ENCODE results near the gene CCDC33.

The CCDC33 gene

DNA sequence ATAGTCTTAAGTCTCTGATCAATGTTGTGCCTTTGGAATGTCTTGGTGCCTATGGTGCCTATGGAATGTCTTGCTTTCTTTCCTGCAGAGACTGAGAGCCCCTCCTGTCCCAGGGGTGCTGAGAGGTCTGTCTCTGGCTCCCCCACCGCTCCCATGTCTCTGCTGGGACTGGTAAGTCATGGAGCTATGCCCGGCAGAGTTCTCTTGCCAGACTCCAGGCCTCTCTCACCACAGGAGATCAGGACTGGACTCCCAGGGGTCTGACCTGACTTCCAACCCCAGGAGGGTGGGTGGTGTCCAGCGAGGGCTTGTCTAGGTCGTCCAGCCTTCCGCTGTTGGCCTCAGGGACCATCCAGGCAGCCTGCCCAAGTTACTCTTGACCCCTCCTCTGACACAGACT is 145.4 kb downstream of the CCDC33 start:
- TF ChIP-seq, protein P1, sequence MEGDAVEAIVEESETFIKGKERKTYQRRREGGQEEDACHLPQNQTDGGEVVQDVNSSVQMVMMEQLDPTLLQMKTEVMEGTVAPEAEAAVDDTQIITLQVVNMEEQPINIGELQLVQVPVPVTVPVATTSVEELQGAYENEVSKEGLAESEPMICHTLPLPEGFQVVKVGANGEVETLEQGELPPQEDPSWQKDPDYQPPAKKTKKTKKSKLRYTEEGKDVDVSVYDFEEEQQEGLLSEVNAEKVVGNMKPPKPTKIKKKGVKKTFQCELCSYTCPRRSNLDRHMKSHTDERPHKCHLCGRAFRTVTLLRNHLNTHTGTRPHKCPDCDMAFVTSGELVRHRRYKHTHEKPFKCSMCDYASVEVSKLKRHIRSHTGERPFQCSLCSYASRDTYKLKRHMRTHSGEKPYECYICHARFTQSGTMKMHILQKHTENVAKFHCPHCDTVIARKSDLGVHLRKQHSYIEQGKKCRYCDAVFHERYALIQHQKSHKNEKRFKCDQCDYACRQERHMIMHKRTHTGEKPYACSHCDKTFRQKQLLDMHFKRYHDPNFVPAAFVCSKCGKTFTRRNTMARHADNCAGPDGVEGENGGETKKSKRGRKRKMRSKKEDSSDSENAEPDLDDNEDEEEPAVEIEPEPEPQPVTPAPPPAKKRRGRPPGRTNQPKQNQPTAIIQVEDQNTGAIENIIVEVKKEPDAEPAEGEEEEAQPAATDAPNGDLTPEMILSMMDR (conservative IDR thresholded peaks at IDR 0.05; ENCODE audit: low read depth): no peak
- CTCF ChIA-PET: interaction anchor here (1.5 to 2.0 kb wide), 4 partner anchors 10 to 62 kb away, joined by 5 to 29 read pairs (median 14); no protein-coding TSS in a partner anchor
- peak overlapping the region; percentile 47 for H3K27ac ChIP-seq
- no peak for DNase-seq (ENCODE audit: low spot score)
- POLR2A ChIA-PET (ENCODE audit: low non-redundant PET): interaction anchor here (0.6 kb wide), 1 partner anchor 49 kb away, joined by 8 read pairs; no protein-coding TSS in a partner anchor

DNA sequence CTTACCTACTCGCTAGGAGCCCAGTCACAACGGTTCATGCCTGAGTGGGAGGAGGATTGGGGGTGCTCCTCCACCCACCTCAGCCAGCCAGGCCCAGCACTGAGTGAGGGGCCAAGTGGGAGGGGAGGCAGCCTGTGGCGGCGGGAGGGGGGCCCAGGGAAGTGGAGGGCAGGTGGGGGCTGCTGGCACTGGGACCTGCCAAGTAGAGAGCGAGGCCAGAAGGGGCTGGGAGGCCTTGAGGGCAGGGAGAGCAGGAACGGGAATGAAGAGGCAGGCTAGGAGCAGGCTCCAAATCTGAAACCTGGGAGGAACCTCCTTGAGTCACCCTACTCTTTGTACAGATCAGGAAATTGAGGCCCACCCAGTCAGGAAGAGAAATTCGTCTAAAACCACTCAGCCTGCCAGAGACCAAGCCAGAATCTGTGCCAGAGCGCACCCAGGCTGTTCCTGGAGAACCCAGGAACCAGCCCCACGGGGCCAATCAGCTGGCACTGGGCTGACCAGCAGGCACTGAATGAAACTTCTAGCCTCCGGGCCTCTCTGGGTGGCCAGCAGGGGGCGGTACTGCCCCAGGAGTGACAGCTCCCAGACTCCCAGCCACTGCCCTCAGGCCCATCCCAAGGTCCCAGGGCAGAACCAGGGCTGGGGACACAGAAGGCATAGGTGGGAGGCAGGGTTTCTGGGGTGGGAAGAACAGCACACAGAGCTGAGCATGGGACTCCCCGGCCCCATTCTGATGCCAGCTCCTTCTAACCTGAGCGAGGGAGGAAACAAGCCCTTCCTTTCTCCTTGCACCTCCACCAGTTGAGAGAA is 146.1 kb downstream of the CCDC33 start:
- peak overlapping the region; percentile 47 for H3K27ac ChIP-seq
- DNase-seq (ENCODE audit: low spot score): peak; percentile 93
- ChIA-PET CTCF (interaction anchor here (0.6 to 2.0 kb wide), 21 partner anchors 8 to 164 kb away, joined by 3 to 29 read pairs (median 6); partner anchors contain the start of genes ARID3B and UBL7), POLR2A (ENCODE audit: low non-redundant PET) (interaction anchor here (0.6 kb wide), 1 partner anchor 49 kb away, joined by 8 read pairs; no protein-coding TSS in a partner anchor)
- TF ChIP-seq, protein P1 (conservative IDR thresholded peaks at IDR 0.05; ENCODE audit: low read depth): peak; percentile 89

DNA sequence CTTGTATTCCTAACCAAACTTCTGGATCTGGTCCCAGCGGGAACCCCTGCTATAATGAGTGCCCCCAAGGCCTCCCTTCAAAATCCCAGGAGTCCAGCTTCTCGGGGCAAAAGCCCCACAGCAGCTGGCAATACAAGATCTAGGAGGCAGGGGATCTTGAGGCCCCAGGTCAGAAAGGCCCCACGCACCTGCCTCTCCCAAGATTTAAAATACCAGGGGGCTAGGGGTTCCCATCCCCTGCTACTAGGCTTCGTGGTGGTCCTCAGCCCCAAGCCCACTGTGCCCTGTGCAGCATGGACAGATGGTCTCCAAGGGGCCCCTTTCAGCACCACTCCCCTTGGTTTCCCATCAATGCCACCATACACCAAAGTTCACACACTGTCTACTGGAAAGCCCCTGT is 147.2 kb downstream of the CCDC33 start:
- ChIA-PET POLR2A (ENCODE audit: low non-redundant PET) (no interaction called here), CTCF (interaction anchor here (0.9 to 1.9 kb wide), 6 partner anchors 9 to 66 kb away, joined by 3 to 20 read pairs (median 7); no protein-coding TSS in a partner anchor)
- peak overlapping the region; percentile 88 for H3K27ac ChIP-seq
- DNase-seq (ENCODE audit: low spot score): no peak
- TF ChIP-seq, protein P1 (conservative IDR thresholded peaks at IDR 0.05; ENCODE audit: low read depth): no peak

DNA sequence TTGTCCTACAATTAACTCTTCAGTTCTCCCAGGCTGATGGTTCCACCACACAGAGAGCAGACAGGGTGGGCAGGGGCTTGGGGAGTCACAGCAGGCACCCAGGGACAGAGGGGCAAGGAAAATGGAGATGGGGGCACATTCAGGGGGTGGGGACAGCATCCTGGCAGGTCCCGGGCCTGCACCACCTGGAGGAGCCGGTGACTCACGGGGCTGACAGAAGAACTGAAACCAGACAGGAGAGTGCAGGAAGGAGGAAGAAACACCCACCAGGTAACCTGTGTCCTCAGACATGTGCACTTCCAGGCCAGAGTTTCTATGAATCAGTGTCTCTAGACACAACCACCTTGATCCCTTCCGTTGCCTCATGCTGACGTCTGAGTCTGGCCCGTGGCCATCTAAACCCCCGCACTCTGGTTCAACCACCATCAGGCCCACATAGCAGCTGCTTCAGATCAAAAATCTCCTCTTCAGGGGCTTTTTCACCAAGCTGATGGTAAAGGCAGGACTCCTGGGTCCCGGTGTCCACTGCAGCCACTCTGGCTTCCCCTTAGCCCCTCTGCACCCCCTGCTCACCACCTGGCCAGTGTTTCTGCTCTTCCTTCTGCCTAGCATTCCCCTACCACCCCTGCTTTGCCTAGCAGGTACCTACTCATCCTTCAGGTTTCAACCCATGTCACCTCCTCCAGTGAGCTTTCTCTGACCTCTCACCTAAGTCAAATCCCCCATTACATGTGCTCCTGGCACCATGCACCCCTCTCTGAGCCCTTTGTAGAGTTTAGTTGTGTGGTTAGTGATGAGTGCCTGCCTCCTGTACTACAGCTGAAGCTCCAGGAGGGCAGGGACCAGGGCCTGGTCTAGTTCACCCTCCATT is 147.8 kb downstream of the CCDC33 start:
- TF ChIP-seq, protein P1 (conservative IDR thresholded peaks at IDR 0.05; ENCODE audit: low read depth): no peak
- H3K27ac ChIP-seq: peak overlapping the region; percentile 88
- DNase-seq (ENCODE audit: low spot score): peak; percentile 96
- CTCF ChIA-PET: interaction anchor here (1.6 to 1.9 kb wide), 4 partner anchors 9 to 65 kb away, joined by 6 to 9 read pairs (median 7); no protein-coding TSS in a partner anchor
- POLR2A ChIA-PET (ENCODE audit: low non-redundant PET): no interaction called here

DNA sequence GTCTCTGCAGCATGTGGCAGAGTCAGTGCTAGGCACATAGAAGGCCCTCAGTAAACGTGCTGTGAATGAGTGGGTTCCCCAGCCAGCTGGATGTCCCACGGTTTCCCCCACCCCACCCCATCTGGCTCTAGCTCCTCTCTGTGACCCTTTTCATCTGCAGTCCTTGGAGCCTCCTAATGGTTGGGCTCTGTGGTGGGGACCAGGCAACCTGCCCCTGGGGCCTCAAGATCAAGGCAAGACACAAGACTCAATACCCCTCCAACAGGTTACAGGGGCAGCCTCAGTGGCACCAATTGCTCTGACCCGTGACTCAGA is 148.4 kb downstream of the CCDC33 start:
- no peak for DNase-seq (ENCODE audit: low spot score)
- H3K27ac ChIP-seq: peak overlapping the region; percentile 88
- TF ChIP-seq, protein P1 (conservative IDR thresholded peaks at IDR 0.05; ENCODE audit: low read depth): no peak
- CTCF ChIA-PET: interaction anchor here (1.2 to 1.7 kb wide), 3 partner anchors 54 to 247 kb away, joined by 3 to 7 read pairs (median 4); no protein-coding TSS in a partner anchor
- POLR2A ChIA-PET (ENCODE audit: low non-redundant PET): interaction anchor here (0.5 kb wide), 1 partner anchor 203 kb away, joined by 4 read pairs; no protein-coding TSS in a partner anchor

All from RWPE1 (cell line).